ENCODE results near the gene CDK9. TPM values are rescaled to one million over a fixed set of nuclear protein-coding genes. Genes with fewer than 3 reads are reported as not detected.

Gene CDK9
- total and polyA plus RNA-seq, 10 of the 15 experiments (the other 5 are each of a cell fraction or from before 2014, with no cell fraction given), result 7.3 to 92.6 (median 51.6) TPM

DNA sequence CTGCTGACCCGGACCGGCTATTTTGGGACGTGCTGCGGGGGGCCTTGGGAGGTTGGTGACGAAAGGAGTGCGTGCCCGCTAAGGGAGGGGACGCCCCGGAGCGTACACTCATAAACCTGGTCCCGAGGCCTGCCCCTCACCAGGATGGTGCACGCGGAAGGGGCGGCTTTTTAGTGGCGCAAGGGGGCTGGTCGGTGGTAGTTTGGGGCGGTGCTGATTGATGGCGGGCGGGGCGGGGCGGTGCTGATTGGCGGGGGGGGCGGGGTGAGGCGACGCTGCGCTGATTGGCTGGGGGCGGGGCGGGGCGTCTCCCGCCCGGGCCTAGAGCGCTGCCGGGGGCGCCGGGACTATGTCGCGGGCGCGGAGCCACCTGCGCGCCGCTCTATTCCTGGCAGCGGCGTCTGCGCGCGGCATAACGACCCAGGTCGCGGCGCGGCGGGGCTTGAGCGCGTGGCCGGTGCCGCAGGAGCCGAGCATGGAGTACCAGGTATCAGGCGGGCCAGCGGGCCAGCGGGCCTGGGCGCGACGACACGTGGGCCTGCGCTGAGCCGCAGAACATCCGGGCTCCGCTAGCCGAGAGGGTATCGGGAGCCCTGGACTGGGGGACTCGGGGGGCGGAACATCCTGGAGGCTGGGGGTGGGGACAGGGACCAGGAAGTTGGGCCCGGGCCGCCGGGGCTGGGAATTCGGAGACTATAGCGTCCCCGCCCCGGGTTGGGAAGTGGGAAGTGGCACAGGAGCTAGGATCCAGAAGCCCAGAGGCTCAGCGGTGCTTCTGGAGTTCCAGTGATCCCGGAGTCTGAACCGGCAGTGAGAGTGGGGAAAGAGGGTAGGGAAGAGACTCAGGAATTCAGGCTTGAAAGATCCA lies 17.0 kb downstream of the CDK9 start, which contains the start of gene FPGS (continued):
- TF ChIP-seq SMC3 (IDR thresholded peaks at IDR 0.05; ENCODE audit: borderline replicate concordance, low read length) (no peak), RAD51 (IDR thresholded peaks at IDR 0.05) (no peak), KAT2A (conservative IDR thresholded peaks at IDR 0.05; ENCODE audit: control insufficient read depth, low read depth, low read length) (no peak), ZNF217 (IDR thresholded peaks at IDR 0.05) (0 out of 2 replicates have a peak, but pooled peaks have one; percentile 52), DPF2 (IDR thresholded peaks at IDR 0.05) (peak; percentile 87), SUZ12 (IDR thresholded peaks at IDR 0.05; ENCODE audit: unreplicated experiment) (no peak), FOXK2 (IDR thresholded peaks at IDR 0.05) (no peak), RAD21 (IDR thresholded peaks at IDR 0.05; ENCODE audit: insufficient read depth, low read depth, low read length) (no peak), ZBED1 (IDR thresholded peaks at IDR 0.05; ENCODE audit: borderline replicate concordance) (no peak)
- TF ChIP-seq, protein P1, sequence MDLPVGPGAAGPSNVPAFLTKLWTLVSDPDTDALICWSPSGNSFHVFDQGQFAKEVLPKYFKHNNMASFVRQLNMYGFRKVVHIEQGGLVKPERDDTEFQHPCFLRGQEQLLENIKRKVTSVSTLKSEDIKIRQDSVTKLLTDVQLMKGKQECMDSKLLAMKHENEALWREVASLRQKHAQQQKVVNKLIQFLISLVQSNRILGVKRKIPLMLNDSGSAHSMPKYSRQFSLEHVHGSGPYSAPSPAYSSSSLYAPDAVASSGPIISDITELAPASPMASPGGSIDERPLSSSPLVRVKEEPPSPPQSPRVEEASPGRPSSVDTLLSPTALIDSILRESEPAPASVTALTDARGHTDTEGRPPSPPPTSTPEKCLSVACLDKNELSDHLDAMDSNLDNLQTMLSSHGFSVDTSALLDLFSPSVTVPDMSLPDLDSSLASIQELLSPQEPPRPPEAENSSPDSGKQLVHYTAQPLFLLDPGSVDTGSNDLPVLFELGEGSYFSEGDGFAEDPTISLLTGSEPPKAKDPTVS (IDR thresholded peaks at IDR 0.05; ENCODE audit: low read depth, low read length), result no peak
- TF ChIP-seq, protein P2, sequence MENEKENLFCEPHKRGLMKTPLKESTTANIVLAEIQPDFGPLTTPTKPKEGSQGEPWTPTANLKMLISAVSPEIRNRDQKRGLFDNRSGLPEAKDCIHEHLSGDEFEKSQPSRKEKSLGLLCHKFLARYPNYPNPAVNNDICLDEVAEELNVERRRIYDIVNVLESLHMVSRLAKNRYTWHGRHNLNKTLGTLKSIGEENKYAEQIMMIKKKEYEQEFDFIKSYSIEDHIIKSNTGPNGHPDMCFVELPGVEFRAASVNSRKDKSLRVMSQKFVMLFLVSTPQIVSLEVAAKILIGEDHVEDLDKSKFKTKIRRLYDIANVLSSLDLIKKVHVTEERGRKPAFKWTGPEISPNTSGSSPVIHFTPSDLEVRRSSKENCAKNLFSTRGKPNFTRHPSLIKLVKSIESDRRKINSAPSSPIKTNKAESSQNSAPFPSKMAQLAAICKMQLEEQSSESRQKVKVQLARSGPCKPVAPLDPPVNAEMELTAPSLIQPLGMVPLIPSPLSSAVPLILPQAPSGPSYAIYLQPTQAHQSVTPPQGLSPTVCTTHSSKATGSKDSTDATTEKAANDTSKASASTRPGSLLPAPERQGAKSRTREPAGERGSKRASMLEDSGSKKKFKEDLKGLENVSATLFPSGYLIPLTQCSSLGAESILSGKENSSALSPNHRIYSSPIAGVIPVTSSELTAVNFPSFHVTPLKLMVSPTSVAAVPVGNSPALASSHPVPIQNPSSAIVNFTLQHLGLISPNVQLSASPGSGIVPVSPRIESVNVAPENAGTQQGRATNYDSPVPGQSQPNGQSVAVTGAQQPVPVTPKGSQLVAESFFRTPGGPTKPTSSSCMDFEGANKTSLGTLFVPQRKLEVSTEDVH (IDR thresholded peaks at IDR 0.05; ENCODE audit: low read depth, partially characterized antibody), result no peak
- TF ChIP-seq, protein P3, sequence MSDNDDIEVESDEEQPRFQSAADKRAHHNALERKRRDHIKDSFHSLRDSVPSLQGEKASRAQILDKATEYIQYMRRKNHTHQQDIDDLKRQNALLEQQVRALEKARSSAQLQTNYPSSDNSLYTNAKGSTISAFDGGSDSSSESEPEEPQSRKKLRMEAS (IDR thresholded peaks at IDR 0.05; ENCODE audit: low read depth, low read length), result peak; percentile 96
